Gastroesophageal sphincter (tissue), 3 donors: Measurements from ENCODE around the gene AHSA1.

ENCODE experiments used
- POLR2AphosphoS5 ChIP-seq: sonication (generic); formaldehyde crosslinking; IDR thresholded peaks from one replicate; pipeline ENCODE4 v1.6.1; 2017; ENCODE audit warnings: antibody characterized with exemption
- TF ChIP-seq, protein P1 (sequence below), 4 experiments: fragments of 200-600 bp in 2 of 4; fragments of 450-650 bp in 2 of 4; sonication (generic) in 1 of 4; IDR thresholded peaks; one replicate each; pipeline ENCODE4 v1.5.1; 2017 to 2019; ENCODE audit warnings: antibody characterized with exemption in 4 of 4, mild to moderate bottlenecking in 2 of 4, moderate library complexity in 2 of 4

DNA sequence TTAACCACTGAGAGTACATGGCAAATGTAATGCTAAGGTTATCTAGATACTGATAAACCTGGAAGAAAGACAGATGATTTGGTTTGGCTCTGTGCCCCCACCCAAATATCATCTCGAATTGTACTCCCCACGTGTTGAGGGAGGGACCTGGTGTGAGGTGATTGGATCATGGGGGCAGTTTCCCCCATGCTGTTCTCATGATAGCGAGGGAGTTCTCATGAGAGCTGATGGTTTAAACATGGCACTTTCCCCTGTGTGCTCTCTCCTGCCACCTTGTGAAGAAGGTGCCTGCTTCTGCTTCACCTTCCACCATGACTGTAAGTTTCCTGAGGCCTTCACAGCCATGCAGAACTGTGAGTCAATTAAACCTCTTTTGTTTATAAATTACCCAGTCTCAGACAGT, 48.8 kb upstream of the AHSA1 start:
- TF ChIP-seq, protein P1, sequence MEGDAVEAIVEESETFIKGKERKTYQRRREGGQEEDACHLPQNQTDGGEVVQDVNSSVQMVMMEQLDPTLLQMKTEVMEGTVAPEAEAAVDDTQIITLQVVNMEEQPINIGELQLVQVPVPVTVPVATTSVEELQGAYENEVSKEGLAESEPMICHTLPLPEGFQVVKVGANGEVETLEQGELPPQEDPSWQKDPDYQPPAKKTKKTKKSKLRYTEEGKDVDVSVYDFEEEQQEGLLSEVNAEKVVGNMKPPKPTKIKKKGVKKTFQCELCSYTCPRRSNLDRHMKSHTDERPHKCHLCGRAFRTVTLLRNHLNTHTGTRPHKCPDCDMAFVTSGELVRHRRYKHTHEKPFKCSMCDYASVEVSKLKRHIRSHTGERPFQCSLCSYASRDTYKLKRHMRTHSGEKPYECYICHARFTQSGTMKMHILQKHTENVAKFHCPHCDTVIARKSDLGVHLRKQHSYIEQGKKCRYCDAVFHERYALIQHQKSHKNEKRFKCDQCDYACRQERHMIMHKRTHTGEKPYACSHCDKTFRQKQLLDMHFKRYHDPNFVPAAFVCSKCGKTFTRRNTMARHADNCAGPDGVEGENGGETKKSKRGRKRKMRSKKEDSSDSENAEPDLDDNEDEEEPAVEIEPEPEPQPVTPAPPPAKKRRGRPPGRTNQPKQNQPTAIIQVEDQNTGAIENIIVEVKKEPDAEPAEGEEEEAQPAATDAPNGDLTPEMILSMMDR (IDR thresholded peaks at IDR 0.05): no peak
- no peak for TF ChIP-seq POLR2AphosphoS5
